ENCODE measurements around the gene CPNE9.
"Not testable (repeated sequence)": the region's sequence is repeated elsewhere in the genome, so short reads cannot be mapped to it uniquely, and the experiment has no call there.

Gene CPNE9

GRCh38 chr3:9769012-9769411 is 65.4 kb downstream of the CPNE9 start:
- no peak overlapping the region for H3K4me2 ChIP-seq (ENCODE audit: low read depth, low read length, poor library complexity, severe bottlenecking)
- H4K20me1 ChIP-seq (ENCODE audit: low read depth, low read length), result no peaks in the 10 kb centered on the region
- TF ChIP-seq EZH2phosphoT487 (conservative IDR thresholded peaks at IDR 0.05; ENCODE audit: low read length) (no peak), CTCF (IDR thresholded peaks at IDR 0.05; ENCODE audit: insufficient read depth, low read length, poor library complexity, severe bottlenecking) (no peak)
- H3K9me2 ChIP-seq (replicated peaks; ENCODE audit: insufficient read depth, low read length), result no peaks in the 10 kb centered on the region
- no peak overlapping the region for H2AFZ ChIP-seq (ENCODE audit: low read depth, low read length, severe bottlenecking)
- 0 out of 2 replicates have a peak, but pooled peaks cover 4% of the 10 kb centered on the region for H3F3A ChIP-seq (ENCODE audit: insufficient read depth)
- H3K36me3 ChIP-seq (ENCODE audit: low read length), result no peaks in the 10 kb centered on the region
- no peaks in the 10 kb centered on the region for H3K79me2 ChIP-seq (ENCODE audit: insufficient read depth, low read length)
- no peak overlapping the region for H3K9ac ChIP-seq (ENCODE audit: low read length)
- H3K9me3 ChIP-seq (ENCODE audit: insufficient read depth, low read length), result no peaks in the 10 kb centered on the region
- H3K4me3 ChIP-seq (ENCODE audit: insufficient read depth, low read length, poor library complexity, severe bottlenecking), result no peak overlapping the region
- H3K27ac ChIP-seq (ENCODE audit: low read depth, low read length), result no peak overlapping the region
- H3K27me3 ChIP-seq (ENCODE audit: low read length), result no peaks in the 10 kb centered on the region

- Histone ChIP-seq H3K27me3 (ENCODE audit: low read length) (no peaks in the 10 kb centered on the region), H3K9me3 (ENCODE audit: insufficient read depth, low read length) (no peaks in the 10 kb centered on the region), H3K4me3 (ENCODE audit: insufficient read depth, low read length, poor library complexity, severe bottlenecking) (no peak within 1 kb of the TSS), H4K20me1 (ENCODE audit: low read depth, low read length) (no peaks in the 10 kb centered on the region), H2AFZ (ENCODE audit: low read depth, low read length, severe bottlenecking) (no peak within 1 kb of the TSS), H3K9me2 (replicated peaks; ENCODE audit: insufficient read depth, low read length) (no peaks in the 10 kb centered on the region), H3K4me2 (ENCODE audit: low read depth, low read length, poor library complexity, severe bottlenecking) (no peak within 1 kb of the TSS), H3K27ac (ENCODE audit: low read depth, low read length) (no peak within 1 kb of the TSS), H3K9ac (ENCODE audit: low read length) (no peak within 1 kb of the TSS), H3K79me2 (ENCODE audit: insufficient read depth, low read length) (no peaks in the 10 kb centered on the region), H3F3A (ENCODE audit: insufficient read depth) (0 out of 2 replicates have a peak, but pooled peaks cover 4% of the 10 kb centered on the region), H3K36me3 (ENCODE audit: low read length) (no peaks in the 10 kb centered on the region)
- TF ChIP-seq EZH2phosphoT487 (conservative IDR thresholded peaks at IDR 0.05; ENCODE audit: low read length), result no peak
- TF ChIP-seq CTCF (IDR thresholded peaks at IDR 0.05; ENCODE audit: insufficient read depth, low read length, poor library complexity, severe bottlenecking), result no peak
Observed at GRCh38 chr3:9769426-9770275, 66.0 kb downstream of the CPNE9 start, which contains the start of gene CAMK1. Gene CAMK1 (minus strand): TSS chr3:9769947. CDS start chr3:9767749, 2,198 bp downstream.

GRCh38 chr3:9770276-9770812 is 66.7 kb downstream of the CPNE9 start:
- no peaks in the 10 kb centered on the region for H3K36me3 ChIP-seq (ENCODE audit: low read length)
- no peak overlapping the region for H3K4me3 ChIP-seq (ENCODE audit: insufficient read depth, low read length, poor library complexity, severe bottlenecking)
- H3K27me3 ChIP-seq (ENCODE audit: low read length), result no peaks in the 10 kb centered on the region
- no peak overlapping the region for H3K4me2 ChIP-seq (ENCODE audit: low read depth, low read length, poor library complexity, severe bottlenecking)
- no peaks in the 10 kb centered on the region for H3K9me3 ChIP-seq (ENCODE audit: insufficient read depth, low read length)
- H2AFZ ChIP-seq (ENCODE audit: low read depth, low read length, severe bottlenecking), result no peak overlapping the region
- TF ChIP-seq EZH2phosphoT487 (conservative IDR thresholded peaks at IDR 0.05; ENCODE audit: low read length) (no peak), CTCF (IDR thresholded peaks at IDR 0.05; ENCODE audit: insufficient read depth, low read length, poor library complexity, severe bottlenecking) (no peak)
- H3K9ac ChIP-seq (ENCODE audit: low read length), result no peak overlapping the region
- no peaks in the 10 kb centered on the region for H4K20me1 ChIP-seq (ENCODE audit: low read depth, low read length)
- H3K9me2 ChIP-seq (replicated peaks; ENCODE audit: insufficient read depth, low read length), result no peaks in the 10 kb centered on the region
- no peaks in the 10 kb centered on the region for H3K79me2 ChIP-seq (ENCODE audit: insufficient read depth, low read length)
- 0 out of 2 replicates have a peak, but pooled peaks cover 4% of the 10 kb centered on the region for H3F3A ChIP-seq (ENCODE audit: insufficient read depth)
- no peak overlapping the region for H3K27ac ChIP-seq (ENCODE audit: low read depth, low read length)

GRCh38 chr3:9771007-9771406 is 67.4 kb downstream of the CPNE9 start:
- not testable (repeated sequence) for H3K4me2 ChIP-seq (ENCODE audit: low read depth, low read length, poor library complexity, severe bottlenecking); H2AFZ ChIP-seq (ENCODE audit: low read depth, low read length, severe bottlenecking); H3K79me2 ChIP-seq (ENCODE audit: insufficient read depth, low read length); H4K20me1 ChIP-seq (ENCODE audit: low read depth, low read length); H3K9ac ChIP-seq (ENCODE audit: low read length); H3K4me3 ChIP-seq (ENCODE audit: insufficient read depth, low read length, poor library complexity, severe bottlenecking); H3K36me3 ChIP-seq (ENCODE audit: low read length); H3K9me3 ChIP-seq (ENCODE audit: insufficient read depth, low read length); H3K9me2 ChIP-seq (replicated peaks; ENCODE audit: insufficient read depth, low read length); H3K27ac ChIP-seq (ENCODE audit: low read depth, low read length); H3K27me3 ChIP-seq (ENCODE audit: low read length); H3F3A ChIP-seq (ENCODE audit: insufficient read depth)

All from SU-DHL-6 (cell line).